Jurkat, Clone E6-1 (cell line): ENCODE measurements around the gene XPNPEP1. TPM values are rescaled to one million over a fixed set of nuclear protein-coding genes. Genes with fewer than 3 reads are reported as not detected.
A peak's percentile ranks its signal among the peaks of the same experiment; 100 is the strongest.

Experiments used
- DNase-seq: peaks from one replicate; pipeline ENCODE4 v3.0.0-alpha.2; 2011; ENCODE audit warnings: low read depth, low spot score
- H3K4me3 ChIP-seq: 2 replicates; pipeline ENCODE4 v1.5.1; 2011; ENCODE audit warnings: mild to moderate bottlenecking, low read length, control low read depth, moderate library complexity
- polyA plus RNA-seq: library from polyadenylated mRNA; unstranded; fragments of >200 nt; gene quantifications from one replicate; pipeline ENCODE4 v1.2.1, GENCODE V29; 2012; ENCODE audit warnings: missing spikeins; ENCODE audit not compliant: insufficient read length, insufficient read depth

XPNPEP1 gene
- polyA plus RNA-seq = 86.1 TPM

DNA sequence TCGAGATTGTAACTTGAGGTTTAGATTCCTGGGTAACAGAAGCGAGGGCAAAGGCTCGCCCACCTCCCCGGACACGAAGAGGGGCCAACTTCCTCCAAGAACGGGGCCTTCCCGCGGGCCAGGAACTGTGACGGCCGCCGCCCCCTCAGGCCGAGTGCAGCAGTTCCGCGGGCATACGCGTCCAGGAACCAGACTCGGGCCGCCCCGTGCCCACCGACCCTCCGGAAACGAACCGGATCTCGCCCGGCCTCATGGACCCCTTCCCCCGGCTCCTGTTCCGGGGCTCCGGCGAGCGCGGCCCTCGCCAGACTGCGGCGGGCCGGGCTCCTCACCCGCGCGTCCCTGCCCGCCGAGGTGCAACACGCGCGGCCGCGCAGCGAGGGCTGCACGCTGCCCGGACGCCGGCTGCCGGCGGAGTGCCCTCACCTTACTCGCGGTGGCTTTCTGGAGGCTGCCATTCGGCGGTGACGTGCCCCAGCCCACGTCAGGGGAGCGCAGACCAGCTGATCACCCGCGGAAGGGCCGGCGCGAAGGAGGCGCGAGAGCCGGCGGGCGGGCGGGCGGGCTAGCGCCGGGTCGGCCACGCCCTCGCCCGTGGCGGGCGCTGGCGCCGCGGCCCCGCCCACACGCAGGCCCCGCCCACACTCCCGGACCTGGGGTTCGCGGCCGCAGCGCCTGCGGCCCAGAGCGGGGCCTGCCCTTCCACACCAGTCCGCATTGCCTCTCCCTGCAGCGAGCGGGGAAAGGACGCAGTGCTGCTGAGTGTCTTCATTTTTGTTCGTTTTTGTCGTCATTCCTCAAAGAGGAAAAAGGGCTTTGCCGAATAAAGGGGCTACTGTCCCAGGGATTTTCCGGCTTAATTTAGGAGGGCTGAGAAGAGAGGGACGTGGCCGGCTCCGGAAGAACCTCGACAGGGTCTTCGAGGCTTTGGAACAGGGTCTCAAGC, at the start of gene XPNPEP1:
Gene XPNPEP1 (minus strand): TSS at position 536 of the 946 bp plus-strand sequence. CDS start 78 bp downstream, at position 458.
- peak; percentile 42 for DNase-seq
- H3K4me3 ChIP-seq = peak within 1 kb of the TSS; percentile 65

DNA sequence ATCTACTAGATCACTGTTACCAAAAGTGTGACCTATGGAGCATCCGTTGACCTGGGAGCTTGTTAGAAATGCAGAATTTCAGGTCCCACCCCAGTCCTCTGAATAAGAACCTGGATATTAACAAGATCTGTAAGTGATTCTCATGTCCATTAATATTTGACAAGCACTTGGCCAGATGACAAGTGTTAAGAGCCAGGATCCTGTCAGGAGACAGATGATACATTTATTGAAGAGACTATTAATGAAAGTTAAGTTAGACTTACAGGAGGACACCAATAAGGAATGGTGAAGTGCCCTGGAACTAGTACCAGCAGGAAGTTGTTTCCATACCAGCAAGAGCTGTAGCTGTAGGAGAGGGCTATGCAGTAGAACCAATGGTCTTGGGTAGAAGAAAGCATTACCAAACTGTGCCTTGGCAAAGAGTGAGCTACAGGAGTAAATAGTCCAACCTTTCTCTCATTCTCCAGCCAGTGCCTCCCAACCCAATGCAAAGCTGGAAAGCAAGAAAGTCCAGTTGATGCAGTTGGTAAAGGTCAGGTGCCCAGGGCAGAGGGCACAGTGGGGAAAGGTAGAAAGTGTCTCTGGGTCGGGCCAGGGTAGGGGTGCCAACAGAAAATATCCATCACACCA, 49.2 kb upstream of the XPNPEP1 start:
- no peak for DNase-seq
- no peak overlapping the region for H3K4me3 ChIP-seq

DNA sequence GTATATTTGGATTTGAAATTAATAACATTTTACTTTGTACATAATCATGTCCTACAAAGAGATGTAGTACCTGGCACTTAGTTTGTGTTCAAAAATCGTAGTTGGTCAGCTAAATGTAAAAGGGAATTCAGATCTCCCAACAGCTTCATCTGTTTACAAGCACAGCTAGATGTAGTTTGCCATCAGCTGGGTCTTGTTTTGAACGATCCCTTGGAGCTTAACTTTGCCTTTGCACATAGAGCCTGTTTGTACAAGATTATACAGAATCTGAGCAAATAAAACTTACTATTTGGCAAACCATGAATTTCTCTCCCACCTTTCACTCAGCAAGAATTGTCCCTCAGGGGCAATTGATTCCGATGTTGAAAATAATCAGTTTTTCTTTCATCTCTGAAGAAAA, 48.3 kb upstream of the XPNPEP1 start:
- no peak overlapping the region for H3K4me3 ChIP-seq
- DNase-seq = no peak

DNA sequence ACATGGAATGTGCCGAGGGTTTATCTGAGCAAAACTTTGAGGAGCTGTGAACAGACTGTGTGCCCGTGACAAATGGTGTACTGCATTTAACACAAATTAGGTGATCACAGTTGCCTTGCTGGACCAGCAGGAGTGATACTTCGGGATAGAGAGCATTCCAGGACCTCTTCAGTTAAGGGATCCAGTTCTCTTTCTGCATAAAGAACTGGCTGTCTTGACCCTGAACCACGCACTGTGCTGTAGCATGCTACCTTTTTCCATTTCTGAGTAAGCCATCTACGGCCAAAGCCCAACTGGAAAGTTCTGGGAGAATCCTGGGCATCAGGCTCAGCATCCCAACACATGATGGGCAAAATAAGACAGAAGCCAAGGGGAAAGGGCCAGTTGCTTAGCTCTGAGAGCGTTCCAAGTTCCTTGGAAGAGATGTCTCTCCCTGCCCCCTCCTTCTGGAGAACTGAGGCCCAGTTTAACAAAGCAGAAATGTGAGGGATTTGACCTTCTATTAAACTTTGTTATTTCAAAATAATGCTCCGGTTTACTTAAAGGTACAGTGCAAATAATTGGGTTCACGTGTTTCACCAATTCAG, 46.5 kb upstream of the XPNPEP1 start:
- H3K4me3 ChIP-seq = no peak overlapping the region
- no peak for DNase-seq

DNA sequence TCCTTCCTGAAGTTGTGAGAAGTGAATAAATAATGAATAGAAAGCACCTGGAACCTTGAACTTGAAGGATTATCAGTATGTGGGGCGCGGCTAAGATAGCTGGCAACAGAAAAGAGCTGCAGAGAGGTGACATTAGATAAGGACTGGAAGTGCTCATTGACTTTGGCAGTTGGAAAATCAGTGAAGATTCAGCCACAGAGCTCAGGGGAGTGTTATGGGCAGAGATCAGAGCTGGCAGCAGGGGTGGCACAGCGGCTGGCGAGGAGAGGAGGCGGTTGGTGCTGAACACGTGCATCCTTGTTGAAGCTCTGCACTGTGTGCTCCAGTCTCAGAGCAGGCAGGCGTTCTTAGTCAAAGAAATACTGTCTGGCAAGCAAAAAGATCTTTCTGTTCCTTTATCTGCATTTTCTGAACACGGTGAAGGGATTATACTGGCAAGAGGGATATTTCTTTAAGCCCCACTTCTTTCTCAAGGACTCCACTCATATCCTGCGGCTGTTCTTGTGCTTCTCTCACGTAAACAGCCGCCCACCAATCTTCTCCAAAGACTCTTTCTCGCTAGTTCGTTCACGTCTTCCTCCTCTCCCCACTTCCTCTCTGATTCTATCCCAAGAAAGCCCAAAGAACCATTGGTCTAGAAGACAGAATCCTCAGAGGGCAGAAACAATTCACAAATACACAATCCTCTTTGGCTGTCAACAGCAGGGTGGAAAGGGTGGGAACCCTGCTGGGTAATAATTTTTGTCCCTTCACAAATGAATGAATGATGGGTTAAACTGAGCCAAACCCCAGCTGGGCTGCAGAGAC, 45.8 kb upstream of the XPNPEP1 start:
- H3K4me3 ChIP-seq = no peak overlapping the region
- DNase-seq = no peak

DNA sequence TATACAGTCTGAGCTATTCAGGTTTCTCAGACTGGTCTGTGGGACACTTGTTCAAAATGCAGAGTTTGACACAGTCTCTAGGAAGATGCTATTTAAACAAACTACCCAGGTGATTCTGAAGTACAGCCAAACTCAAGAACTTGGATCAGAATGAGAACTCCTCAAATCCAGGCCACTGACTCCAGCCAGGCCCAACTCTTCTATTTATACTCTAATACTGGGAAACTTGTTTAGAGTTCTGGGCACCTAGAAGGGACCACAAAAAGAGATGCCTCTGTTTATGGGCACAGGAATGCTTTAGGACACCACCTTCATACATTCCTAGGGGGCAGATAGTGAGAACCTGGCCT, 44.4 kb upstream of the XPNPEP1 start:
- no peak overlapping the region for H3K4me3 ChIP-seq
- no peak for DNase-seq

DNA sequence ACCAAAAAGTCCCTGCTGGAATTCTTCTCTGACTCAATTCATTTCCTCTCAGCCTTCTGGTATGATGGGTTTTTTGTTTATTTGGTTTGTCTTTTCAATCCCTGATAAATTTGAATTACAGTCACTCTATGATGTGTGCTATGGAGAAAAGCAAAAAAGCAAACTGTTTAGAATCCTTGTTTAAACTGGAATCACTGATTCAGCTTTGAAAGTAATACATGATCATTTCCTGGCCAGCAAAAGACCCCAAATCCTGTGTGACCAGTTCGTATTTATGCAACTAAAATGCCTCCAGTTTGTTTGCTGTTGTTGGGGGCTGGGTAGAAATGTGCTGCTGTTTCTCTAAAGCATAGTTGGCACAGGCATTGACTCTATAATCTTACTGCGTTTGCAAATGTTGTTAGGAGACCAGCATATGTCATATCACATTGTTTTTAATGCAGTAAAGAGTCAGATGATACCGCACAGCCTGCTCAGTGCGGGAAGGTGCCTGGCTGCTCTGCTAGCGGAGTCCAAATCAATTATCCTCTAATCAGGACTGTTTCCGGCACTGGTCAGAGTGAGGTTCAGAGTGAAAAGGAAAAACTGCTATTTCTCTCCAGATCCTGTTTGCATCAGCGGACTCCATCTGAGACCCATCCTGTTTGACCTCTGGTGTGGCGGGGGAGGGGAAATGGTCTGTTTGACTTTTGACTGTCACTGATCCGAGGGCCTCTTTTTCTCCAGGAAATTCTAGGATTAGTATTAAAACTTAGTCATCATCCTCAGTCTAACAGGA, 43.8 kb upstream of the XPNPEP1 start:
- DNase-seq = no peak
- H3K4me3 ChIP-seq = no peak overlapping the region

DNA sequence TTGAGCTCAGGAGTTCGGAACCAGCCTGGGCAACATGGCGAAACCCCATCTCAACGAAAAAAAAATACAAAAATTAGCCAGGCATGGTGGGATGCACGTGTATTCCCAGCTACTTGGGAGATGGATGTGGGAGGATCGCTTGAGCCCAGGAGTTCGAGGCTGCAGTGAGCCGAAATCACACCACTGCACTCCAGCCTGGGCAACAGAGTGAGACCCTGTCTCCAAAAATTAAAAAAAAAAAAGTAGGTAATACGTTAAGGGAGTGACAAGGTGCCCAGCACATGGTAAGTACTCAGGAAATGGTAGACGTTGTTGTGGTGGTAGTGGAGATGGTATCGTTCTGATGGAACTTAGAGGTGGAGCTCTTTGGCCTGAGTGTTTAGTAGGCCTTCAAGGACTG, 41.0 kb upstream of the XPNPEP1 start:
- H3K4me3 ChIP-seq = no peak overlapping the region
- DNase-seq = no peak

DNA sequence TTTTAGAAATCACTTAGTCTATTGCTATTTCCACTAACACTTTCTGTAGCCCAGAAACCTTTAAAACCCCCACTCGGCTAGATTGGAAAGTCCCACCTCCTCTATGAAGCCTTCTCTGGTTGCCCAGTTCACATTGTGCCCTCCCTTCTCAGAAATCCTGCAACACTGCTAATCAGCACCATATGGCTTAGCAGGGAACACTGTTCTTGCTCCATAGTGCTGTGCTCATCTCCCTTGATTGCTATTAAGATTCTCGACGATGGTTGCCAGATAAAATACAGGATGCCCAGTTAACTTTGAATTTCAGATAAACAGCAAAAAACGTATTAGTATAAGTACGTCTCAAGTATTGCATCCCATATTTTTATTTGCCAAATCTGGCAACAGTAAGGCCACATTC, 40.1 kb upstream of the XPNPEP1 start:
- no peak for DNase-seq
- no peak overlapping the region for H3K4me3 ChIP-seq

DNA sequence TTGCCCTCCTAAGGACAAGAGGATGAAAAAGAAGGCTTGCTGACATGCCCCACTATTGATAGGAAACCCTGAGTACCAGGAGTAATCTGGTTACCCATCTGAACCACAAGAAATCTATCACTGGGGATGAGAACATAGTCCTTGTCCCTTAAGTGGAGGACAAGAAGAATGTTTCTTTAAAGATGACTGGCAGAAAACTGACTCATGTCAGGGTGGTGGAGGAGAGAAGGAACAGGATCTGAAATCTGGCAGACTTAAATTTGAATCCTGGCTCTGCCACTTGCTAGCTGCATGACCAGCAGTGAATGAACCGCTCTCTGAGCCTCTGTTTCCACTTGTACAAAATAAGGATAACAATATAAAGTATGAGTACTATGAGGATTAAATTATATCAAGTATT, 38.9 kb upstream of the XPNPEP1 start:
- no peak for DNase-seq
- H3K4me3 ChIP-seq = no peak overlapping the region

DNA sequence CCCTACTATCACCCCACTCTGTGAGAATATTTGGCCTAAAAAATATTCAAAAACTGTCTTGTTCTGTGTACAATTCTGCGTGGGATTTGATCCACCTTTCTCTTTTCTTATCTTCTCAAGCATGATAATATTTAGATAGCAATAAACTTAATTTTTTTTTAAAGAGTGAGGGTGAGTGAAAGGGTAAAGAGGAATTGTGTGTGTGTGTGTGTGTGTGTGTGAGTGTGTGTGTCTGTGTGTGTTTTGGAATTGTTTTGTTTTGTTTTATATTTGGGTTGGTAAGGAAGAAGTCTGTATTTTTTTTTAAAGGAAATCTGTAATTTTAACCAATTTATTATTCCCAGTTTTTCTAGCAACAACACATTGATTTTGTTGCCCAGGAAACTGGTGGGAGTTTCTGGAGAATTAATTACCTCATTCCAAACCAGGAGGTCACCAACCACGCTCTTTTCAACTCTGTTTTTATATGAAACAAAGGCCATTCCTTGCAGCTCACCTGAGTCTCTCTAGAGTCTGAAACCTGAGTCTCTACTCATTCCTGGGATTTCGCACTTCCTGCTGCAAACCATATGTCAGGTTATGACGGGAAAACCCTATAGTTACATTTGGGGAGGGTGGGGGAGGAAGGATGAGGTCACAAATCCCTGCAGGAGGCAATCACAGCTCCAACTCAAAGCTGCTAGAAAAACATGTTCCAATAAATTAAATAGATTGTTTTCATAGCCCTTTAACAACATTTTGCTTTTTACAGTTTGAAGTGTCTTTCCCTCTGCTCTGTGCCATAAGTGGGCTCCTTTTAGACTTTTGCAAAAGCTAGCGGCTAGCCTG, 38.1 kb upstream of the XPNPEP1 start:
- DNase-seq = no peak
- no peak overlapping the region for H3K4me3 ChIP-seq

DNA sequence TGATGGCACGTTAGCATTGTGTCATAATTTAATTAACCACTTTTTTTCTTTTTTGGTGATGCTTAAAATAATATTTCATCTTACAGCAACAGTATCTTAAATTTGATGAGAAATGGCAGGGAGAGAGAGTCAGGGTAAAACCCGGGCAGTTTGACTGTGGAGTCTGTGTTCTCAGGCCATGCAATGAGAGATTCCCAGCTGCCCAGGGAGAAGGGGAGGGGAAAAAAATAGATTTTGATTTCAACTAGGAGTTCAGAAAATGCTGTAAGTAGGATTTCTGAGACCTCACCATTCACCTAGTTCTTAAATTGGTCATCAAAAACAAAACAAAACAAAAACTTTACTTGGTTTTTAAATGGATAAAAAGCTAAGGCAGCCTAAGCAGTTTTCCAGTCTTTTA, 37.4 kb upstream of the XPNPEP1 start:
- no peak for DNase-seq
- H3K4me3 ChIP-seq = no peak overlapping the region

DNA sequence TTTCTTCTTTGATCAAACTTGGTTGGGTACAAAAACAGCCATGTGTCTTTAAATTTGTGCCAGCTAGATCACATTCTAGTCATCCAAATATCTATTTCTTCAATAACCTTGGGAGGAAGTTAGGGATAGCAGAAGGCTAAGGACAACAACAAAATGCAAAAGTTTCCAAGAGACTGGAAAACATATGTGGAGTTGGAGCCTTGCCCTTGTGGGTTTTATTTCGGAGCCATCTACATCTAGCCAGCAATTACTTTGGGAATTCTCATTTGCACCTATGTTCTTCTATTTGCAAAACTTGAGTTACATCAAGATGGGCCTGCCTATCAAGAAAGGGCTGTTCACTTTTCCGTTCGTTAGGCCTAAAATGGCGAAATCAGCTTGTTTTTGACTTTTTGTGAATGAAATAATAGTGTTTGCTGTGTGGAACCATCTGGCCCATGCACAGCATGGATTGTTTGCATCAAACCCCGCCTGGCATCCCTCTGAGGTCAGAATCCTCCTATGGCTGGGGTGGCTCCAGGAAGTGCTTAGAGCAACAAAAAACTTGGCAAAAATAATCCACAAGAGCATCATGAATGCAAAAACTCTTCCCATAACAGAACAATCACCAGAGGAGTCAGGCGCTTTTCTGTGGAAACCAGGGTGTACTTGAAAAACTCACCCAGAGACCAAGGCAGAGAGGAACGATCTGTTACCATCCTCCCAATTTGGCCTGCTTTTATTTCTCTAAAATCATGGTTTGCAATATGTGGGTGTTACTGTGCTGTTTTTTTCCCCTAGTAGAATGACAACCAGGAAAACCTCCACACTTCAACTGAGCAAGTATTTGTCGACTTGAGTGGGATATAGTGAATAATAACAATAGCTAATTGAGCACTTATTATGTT, 36.2 kb upstream of the XPNPEP1 start:
- DNase-seq = no peak
- H3K4me3 ChIP-seq = no peak overlapping the region

DNA sequence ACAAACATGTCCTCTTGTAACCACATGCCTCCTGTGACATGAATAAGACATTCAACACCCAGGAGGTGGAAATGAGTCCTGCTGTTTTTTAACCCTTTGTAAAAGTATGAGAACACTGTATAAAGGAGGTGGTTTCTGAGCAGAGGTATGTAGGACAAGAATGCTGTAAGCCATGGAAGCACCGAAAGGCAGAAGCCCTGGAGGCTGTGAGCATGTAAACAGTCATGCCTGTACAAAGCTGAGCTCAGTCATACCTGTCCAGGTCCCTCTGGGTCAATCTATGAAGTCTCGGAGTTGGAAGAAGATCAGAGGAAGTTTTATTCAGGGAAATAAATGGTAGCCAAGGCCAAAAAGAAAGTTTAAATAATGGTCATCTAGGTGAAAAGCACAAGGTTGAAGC, 34.7 kb upstream of the XPNPEP1 start:
- H3K4me3 ChIP-seq = no peak overlapping the region
- DNase-seq = no peak

DNA sequence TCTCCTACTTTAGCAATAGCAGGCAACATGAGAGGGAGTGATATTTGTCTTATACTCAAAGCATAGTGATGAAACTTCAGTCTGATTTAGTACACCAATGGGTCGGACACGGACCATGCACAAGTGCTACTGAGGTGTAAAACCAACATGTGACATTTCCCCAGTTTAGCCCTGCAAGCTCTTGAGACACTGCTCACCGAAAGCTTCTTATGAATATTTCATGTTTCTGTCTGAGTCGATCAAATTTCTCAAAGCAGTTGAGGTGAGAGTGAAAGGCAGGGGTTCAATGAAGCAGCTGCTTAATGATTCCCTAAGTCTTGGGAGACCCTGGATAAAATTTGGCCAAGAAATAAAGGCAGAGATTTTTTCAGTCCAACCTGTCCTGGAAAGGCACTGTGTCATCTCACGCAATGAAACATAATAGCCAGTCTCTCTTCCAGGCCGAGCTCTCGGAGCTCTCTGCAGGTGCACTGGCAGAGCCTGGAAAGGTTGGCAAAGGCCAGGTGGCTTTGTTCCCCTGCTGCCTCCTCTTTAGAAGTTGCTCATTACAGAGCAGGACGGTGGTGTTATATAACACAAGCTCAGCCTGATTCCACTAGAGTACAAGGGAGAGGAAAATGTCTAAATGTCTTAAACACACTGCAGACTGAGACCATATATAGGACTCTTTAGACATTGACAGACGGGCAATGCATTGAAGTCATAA, 33.9 kb upstream of the XPNPEP1 start:
- no peak overlapping the region for H3K4me3 ChIP-seq
- no peak for DNase-seq

DNA sequence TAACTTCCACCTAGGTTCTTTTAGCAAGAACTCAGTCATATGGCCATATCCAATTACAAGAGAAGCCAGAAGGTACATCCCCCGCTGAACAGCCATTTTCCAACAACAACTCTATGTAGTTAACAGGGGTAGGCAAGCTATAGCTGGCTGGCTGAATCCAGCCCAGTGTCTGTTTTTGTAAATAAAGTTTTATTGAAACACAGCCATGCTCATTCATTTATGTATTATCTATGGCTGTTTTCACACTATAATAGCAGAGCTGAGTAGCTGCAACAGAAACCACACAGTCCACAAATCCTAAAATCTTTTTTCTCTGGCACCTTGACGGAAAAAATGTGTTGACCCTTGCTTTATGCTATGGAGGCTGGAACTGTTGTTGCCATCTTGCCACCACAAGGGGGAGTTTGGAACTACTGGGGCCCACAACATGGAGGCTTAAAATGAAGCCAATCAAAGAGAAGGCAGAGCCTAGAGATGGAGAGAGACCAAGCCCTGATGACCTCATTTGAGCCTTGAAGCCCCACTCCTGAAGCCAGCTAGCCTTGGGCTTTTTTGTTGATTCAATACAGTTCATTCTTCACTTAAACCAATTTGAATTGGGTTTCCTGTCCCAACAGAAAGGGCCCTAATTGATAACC, 33.3 kb upstream of the XPNPEP1 start:
- no peak overlapping the region for H3K4me3 ChIP-seq
- peak; percentile 44 for DNase-seq
